HG02981 (cell line): ENCODE data around the gene TPSAB1.

Source experiments
- ATAC-seq: cut with Tn5 transposase; IDR thresholded peaks from one replicate; pipeline ENCODE4 v1.9.1; 2021; ENCODE audit warnings: mild to moderate bottlenecking, moderate library complexity; ENCODE audit not compliant: unreplicated experiment

TPSAB1 gene

DNA sequence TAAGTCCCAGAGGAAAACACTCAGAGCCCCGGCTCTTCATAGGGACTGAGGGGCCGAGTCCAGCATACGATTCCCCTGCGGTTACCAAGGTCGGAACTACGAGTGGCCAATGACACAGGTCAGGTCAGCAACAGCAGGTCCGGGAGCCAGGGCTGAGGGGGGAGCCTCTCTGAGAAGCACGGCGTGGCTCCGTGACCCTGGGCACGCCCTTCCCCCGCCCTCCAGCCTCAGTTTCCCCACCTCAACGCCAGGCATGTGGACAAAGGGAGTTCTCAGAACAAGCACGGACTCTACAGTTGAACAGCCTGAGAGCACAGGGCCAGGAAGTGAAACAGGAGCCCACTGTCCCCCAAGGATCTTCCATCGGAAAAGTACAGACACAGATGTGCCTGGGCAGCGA lies 41.0 kb downstream of the TPSAB1 start:
- ATAC-seq = no peak

DNA sequence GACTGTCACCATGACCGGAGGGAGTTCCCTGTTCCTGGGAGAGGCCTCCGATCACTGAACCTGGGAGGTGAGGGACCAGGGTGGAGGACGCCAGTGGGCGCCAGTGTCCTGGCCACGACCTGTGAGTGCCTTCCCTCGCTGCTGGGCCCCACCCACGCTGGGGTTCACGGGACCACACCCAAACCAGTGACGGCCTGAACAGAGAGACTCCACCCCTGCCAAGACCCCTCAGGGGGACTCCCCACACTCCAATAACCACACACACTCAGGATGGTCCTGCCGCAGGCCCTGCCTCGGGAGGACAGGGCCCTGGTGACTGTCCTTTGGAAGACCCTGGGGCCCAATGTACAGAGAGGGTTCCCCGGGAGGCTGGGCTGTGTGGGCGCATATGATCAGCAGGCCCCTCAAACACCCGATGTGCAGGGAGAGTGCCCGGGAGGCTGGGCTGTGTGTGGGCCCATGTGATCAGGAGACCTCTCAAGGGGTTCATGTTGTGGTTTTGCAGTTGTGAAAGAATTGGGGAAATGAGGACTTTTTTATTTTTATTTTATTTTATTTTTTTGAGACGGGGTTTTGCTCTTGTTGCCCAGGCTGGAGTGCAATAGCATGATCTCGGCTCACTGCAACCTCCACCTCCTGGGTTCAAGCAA lies 41.9 kb downstream of the TPSAB1 start:
- no peak for ATAC-seq

DNA sequence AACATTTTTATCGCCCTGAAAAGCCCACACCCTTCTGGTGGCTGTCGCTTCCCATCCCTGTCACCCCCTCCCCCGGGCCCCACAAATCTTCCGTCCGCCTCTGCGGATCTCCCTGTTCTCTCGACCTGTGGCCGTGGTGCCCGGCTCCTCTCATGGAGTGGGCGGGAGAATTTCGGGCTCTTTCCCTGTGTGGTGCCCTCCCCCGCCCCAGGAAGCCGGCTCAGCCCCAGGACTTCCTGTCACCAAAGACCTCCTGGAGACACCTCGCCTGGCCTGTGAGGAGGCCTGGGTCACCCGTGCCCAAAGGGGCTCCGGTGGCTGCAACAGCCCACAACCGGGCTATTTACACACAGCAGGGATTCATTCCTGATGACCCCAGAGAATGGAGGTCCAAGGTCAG lies 42.8 kb downstream of the TPSAB1 start:
- ATAC-seq = no peak

DNA sequence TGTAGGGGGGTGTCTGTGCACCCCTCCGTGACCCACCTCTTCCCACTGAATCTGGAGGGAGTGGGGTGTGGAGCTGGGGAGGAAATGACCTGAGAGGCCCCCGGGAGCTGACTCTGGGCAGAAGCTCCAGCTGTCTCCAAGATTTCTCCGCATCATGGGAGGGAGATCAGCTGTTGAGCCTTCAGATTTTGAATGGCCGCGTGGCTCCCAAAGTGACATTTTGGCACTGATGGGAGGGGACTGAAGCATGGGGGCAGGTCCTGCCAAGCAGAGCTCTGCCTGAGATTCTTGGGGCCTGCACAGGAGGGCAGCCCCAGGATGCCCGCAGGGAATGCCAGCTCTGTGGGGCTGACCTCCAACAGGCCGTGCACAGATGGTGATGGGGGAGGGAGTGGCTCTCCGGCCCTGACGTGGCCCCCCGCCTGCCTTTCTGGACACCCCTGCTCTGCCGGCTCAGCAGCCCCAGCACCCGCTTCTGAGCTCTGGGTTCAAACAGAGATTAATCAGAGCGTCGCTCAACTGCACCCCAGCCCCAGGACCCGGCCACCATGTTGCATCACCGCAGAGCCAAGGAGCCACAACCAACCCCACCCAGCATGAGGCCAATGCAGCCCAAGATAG lies 43.6 kb downstream of the TPSAB1 start:
- ATAC-seq = no peak

DNA sequence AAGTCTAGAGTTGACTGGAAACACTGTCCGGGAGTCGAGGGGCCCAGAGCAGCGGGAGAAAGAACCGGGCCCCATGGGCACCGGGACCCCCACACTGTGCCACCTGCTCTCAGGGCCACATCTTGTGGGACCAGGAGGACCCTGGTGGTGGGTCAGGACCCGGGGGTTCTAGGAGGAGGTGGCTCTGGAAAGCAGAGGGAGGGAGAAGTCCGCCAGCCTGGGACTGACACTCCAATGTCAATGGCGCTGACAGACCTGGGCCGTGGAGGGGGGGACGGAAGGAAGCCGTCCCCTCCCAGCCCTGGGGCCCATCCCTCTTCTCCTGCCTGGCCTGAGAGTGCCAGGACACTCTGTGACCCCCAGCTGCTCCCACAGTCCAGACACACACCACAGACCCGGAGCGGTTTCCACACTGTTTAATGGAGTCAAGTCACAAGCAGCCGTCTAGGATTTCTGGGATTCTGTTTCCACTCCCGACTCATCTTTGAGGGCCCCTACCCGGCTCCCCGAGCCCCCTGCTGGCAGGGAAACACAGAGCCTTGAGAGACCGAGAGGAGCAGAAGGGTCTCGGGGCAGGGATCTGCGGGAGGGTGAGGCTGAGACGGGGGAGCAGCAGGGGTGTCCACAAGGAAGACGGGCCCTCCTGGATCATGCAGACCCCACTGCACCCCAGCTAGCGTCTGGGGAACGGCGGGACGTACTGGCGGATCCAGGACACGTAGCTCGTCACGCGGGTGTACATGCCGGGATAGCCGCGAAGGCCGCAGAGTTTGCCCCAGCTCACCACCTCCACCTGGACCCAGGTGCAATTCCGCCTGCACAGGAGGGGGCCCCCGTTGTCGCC lies 45.4 kb downstream of the TPSAB1 start:
- no peak for ATAC-seq

DNA sequence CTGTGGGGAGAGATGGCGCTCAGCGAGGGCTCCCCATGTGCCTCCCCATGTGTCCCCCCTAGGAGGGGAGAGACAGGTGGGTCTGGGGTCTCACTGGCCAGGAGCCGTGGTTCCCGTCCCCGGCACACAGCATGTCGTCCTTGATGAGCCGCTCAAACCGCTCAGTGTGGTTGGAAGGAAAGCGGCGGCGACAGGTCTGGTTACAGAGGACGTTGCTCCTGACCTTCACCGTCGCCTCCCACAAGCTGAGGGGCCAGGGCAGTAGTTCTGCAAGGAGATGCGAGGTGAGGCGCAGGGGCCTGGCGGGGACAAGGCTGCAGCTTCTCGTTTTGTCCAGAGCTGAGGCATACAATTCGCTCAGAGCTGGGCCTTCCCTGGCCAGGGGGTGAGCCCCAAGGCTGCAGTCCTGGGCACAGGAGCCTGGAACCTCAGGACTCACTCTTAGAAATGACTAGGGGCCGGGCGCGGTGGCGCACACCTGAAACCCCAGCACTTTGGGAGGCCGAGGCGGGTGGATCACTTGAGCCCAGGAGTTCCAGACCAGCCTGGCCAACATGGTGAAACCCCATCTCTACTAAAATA lies 46.1 kb downstream of the TPSAB1 start:
- no peak for ATAC-seq

DNA sequence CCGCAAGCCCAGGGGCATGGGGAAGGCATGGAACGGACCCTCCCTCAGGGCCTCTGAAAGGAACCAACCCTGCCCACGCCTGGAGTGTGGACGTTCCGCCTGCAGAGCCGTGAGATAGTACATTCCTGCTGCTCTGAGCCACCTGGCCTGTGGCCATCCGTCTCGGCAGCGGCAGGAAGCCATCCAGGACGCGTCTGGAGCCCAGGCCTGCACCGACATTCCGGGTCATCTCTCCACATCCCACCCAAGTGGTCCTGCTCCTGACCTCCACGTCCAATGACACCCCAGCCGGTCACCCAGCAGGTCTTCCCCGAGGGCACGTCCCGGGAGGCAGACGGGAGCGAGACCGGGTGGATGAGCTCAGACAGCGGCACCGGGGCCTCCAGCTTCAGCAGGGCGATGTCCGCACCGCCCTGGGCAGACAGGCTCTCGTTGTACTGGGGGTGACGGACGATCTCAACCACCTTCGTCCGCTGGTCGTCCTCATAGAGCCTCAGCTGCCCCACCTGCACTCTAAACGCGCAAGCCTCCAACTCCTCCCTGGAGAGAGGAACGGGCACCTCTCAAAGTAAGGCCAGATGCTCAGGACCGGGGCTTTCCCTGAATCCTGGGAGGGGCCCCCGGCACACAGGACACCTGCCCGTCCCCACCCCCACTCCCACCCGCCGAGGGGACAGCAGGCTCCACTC lies 47.6 kb downstream of the TPSAB1 start:
- no peak for ATAC-seq

DNA sequence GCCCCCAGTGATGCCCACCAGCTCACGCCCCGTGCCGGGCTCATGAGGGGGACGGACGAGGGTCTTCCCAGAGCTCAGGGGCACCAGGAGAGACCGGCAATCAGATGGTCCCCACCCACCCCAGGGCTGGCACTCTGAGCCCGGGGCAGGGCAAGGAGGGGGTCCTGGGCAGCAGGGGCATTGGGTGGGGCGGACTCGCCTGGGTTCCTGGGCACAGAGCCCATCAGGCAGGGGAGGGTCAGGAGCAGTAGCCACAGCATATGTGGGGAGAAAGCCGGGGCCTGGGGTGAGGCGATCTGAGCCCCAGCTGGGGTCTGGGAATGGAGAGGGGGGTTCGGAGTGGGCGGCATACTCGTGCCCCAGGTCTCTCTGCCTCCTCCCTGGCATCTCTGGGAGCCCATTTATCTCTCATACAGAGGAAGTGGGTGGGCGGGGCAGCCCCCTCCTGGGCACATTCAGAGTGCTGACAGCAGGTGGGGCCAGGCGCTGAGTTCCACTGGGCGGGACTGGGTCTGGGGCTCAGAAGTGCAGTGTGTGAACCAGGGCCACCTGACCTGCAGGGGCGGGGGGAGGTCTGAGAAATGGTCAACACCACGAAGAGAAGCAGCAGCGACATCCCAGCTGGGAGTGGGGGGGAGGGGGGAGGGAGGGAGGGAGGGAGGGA lies 48.4 kb downstream of the TPSAB1 start:
- no peak for ATAC-seq

DNA sequence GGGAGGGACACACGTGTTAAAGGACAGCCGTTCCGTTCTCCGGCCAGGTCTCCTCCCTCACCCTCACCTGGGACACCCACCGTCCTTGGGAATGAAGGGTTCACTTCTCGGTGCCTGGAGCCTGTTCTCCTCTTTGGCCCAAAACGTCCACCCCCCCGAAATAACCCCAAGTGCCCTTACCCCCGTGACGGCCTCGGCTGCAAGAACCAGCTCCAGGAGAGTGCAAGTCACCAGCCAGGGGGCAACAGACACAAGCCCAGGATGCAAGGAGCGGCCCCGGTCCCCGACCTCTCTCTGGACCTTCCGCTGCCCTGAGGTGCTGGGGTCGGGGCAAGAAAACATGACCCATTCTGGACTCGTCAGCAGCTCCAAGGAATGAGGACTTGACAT lies 49.0 kb downstream of the TPSAB1 start:
- ATAC-seq = no peak

DNA sequence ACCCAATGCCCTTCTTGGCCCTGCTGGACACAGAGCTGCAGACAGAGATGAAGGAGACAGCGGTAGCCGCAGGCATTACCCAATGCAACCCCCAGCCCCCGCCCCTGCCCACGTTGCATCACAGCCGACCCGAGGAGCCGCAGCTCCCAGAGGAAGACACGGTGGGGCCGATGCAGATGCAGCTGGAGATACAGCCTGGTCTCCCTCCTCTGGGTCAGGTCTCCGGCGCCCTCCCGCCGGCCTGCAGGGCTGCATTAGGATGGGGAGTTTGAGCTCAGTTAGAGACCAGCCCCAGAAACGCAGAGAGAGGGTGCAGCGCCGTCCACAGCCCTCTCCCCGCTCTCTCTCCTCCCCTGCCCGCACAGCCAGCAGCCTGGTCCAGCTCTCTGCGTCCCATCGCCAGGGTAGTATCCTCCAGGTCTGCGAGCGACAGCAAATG lies 49.6 kb downstream of the TPSAB1 start:
- ATAC-seq = no peak

DNA sequence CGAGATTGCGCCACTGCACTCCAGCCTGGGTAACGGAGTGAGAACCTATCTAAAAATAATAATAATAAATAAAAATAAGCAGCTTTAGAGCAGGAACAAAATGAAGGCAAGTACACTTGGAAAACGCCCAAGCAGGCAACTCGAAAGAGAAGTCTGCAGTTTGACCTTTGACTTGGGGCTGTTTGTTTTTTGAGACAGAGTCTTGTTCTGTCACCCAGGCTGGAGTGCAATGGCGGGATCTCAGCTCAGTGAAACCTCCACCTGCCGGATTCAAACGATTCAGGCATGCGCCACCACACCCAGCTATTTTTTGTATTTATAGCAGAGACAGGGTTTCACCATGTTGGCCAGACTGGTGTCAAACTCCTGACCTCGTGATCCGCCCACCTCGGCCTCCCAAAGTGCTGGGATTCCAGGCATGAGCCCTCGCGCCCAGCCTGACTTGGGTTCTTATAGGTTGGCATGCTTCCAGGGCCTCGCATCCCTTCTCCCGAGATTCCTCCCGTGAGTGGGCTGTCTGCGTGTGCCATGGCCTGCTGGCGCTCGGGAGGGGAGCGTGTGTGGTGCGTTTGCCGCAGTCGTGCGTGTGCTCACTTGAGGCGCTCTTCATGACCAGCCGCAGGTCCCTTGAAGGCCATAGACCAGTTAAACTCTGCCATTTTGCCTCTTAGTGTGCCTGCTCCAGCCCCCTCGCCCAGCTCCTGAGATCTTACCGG lies 50.5 kb downstream of the TPSAB1 start:
- no peak for ATAC-seq

DNA sequence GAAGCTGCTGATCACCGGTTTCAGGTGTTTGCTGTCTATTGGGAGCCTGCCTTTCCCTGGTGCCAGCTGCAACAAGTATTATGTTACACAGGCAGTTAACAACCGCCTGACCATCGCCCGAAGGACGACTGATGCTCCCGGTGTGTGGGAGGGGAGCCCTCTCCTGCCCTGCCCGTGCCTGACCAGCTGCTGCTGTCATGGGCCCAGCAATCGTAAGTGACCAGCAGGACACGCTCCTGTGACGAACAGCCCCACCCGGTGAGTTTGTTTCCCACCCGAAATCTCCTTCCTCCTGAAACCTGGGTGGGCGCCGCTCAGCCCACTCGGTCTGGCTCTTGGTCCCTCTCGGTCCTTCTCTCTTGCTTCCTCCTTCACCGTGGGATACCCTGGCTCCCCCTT lies 51.1 kb downstream of the TPSAB1 start:
- no peak for ATAC-seq
